ENCODE measurements around the gene NSG1. TPM values are rescaled to one million over a fixed set of nuclear protein-coding genes. Genes with fewer than 3 reads are reported as not detected.

Gene NSG1, protein sequence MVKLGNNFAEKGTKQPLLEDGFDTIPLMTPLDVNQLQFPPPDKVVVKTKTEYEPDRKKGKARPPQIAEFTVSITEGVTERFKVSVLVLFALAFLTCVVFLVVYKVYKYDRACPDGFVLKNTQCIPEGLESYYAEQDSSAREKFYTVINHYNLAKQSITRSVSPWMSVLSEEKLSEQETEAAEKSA
- 1.3 TPM for total RNA-seq

GRCh38 chr4:4386736-4387392 lies at the start of gene NSG1:
Gene NSG1, plus strand, starts transcription at chr4:4387102. Its CDS starts 528 bp downstream, at chr4:4387630.

Other genes starting within 250 kb of the NSG1 start
- gene OTOP1, start 160.2 kb upstream of the NSG1 start, total RNA-seq = not detected
- 25.2 TPM for gene TMEM128, start 138.9 kb upstream of the NSG1 start, total RNA-seq
- 4.6 TPM for gene LYAR, start 96.9 kb upstream of the NSG1 start, total RNA-seq
- 5.5 TPM for gene ZBTB49, start 96.9 kb upstream of the NSG1 start, total RNA-seq
- 35.4 TPM for gene STX18, start 154.9 kb downstream of the NSG1 start, total RNA-seq